ENCODE measurements around the gene GRM7.

DNA sequence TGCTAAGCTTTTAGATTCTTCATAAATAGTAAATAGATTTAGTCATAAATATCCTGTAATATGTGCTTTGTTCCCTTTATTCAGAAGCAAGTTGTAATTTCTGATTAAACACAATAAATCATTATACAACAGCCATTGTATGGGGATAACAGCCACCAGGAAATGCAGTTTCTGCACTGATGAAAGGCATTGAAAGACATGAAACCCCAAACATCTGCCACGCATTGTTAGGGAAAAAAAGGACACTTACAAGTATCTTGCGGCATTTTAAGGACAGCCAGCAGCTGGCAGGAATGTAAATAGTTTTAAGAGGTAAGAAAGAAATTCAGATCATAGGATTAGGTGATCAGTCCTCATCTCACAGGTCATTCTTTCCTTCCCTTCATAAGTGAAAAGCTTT is 839.6 kb downstream of the GRM7 start:
- TF ChIP-seq, protein P1, sequence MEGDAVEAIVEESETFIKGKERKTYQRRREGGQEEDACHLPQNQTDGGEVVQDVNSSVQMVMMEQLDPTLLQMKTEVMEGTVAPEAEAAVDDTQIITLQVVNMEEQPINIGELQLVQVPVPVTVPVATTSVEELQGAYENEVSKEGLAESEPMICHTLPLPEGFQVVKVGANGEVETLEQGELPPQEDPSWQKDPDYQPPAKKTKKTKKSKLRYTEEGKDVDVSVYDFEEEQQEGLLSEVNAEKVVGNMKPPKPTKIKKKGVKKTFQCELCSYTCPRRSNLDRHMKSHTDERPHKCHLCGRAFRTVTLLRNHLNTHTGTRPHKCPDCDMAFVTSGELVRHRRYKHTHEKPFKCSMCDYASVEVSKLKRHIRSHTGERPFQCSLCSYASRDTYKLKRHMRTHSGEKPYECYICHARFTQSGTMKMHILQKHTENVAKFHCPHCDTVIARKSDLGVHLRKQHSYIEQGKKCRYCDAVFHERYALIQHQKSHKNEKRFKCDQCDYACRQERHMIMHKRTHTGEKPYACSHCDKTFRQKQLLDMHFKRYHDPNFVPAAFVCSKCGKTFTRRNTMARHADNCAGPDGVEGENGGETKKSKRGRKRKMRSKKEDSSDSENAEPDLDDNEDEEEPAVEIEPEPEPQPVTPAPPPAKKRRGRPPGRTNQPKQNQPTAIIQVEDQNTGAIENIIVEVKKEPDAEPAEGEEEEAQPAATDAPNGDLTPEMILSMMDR (IDR thresholded peaks at IDR 0.05) = no peak
- no peak for TF ChIP-seq EZH2 (IDR thresholded peaks at IDR 0.05; ENCODE audit: borderline replicate concordance, insufficient read depth, low read depth, low read length, poor library complexity, severe bottlenecking)
